Left lung (tissue), 10 donors: ENCODE data around the gene HNRNPF. TPM values are rescaled to one million over a fixed set of nuclear protein-coding genes. Genes with fewer than 3 reads are reported as not detected.

ENCODE experiments used
- ATAC-seq: fragments of 200-7000 bp; cut with Tn5 transposase; one replicate; pipeline ENCODE4 v1.9.1; 2020; ENCODE audit warnings: moderate library complexity
- DNase-seq, 4 donors: peaks; one replicate each; pipeline ENCODE4 v3.0.0-alpha.2; 2013 to 2020
- H3K27ac ChIP-seq, 2 donors: fragments of 200-600 bp; sonication (generic) in 1 of 2; one replicate each; pipeline versions ENCODE4 v1.5.0 to v1.8.0; 2020 to 2021
- H3K27me3 ChIP-seq, 2 donors: fragments of 200-600 bp; sonication (generic) in 1 of 2; one replicate each; pipeline versions ENCODE4 v1.5.0 to v1.8.0; 2020 to 2021
- H3K36me3 ChIP-seq, 2 donors: fragments of 200-600 bp; sonication (generic) in 1 of 2; one replicate each; pipeline versions ENCODE4 v1.5.0 to v1.8.0; 2020 to 2021
- H3K4me1 ChIP-seq, 2 donors: fragments of 200-600 bp; one replicate each; pipeline ENCODE4 v1.8.0; 2021
- H3K4me3 ChIP-seq, 2 donors: fragments of 200-600 bp; sonication (generic) in 1 of 2; one replicate each; pipeline versions ENCODE4 v1.5.0 to v1.8.0; 2020 to 2021; ENCODE audit warnings: mild to moderate bottlenecking in 1 of 2
- H3K9me3 ChIP-seq, 2 donors: fragments of 200-600 bp; sonication (generic) in 1 of 2; one replicate each; pipeline versions ENCODE4 v1.5.0 to v1.8.0; 2020 to 2021
- CTCF ChIP-seq, 2 donors: fragments of 200-600 bp; sonication (generic) in 1 of 2; IDR thresholded peaks; one replicate each; pipeline versions ENCODE4 v1.5.0 to v1.8.0; 2021; ENCODE audit warnings: antibody characterized with exemption in 2 of 2
- intact Hi-C, 2 donors: fragments of 100-400 bp; cut with DNase I; formaldehyde crosslinking; loops; one replicate each; pipeline versions ENCODE4 v1.11.2 to v1.14.2; 2022
- polyA plus RNA-seq, 6 donors: library from polyadenylated mRNA; unstranded; fragments of 120-200 nt; gene quantifications; one replicate each; pipeline ENCODE4 v1.2.1, GENCODE V29; 2013; ENCODE audit not compliant: insufficient read length in 6 of 6
- total RNA-seq, 2 donors: library from RNA; stranded (reverse); fragmentation: NEBNext Ultra II Directional; extraction: Animal tissue kit (Norgen Biotek cat#: 25700); gene quantifications; one replicate each; pipeline ENCODE4 v1.2.1, GENCODE V29; 2021
- donor health status: DM: no; HTN: yes; CAD: no.
- donor health status: DM: no; HTN: no; CAD: no.

The HNRNPF gene
- total and polyA plus RNA-seq, 8 donors: 161 to 230 (median 175) TPM

GRCh38 chr10:43407148-43407575 is 1.8 kb downstream of the HNRNPF start:
- TF ChIP-seq CTCF (IDR thresholded peaks at IDR 0.05): no peak
- Histone ChIP-seq H3K27ac (peak overlapping the region; percentile 97 to 99), H3K4me3 (peak overlapping the region; percentile 75 to 87), H3K9me3 (no peaks in the 10 kb centered on the region), H3K36me3 (peaks cover 0 to 5% of the 10 kb centered on the region in 2 donors), H3K27me3 (no peaks in the 10 kb centered on the region), H3K4me1 (peaks cover 20 to 52% of the 10 kb centered on the region in 2 donors)
- intact Hi-C loops: no loop called here
- ATAC-seq (peak; percentile 20), DNase-seq (peak; percentile 48 to 93 (median 55))

GRCh38 chr10:43404704-43405084 is 4.3 kb downstream of the HNRNPF start:
- Histone ChIP-seq H3K27ac (peak overlapping the region in 1 of 2 donors; percentile 97), H3K27me3 (no peaks in the 10 kb centered on the region), H3K4me1 (peaks cover 31 to 69% of the 10 kb centered on the region in 2 donors), H3K36me3 (peaks cover 0 to 11% of the 10 kb centered on the region in 2 donors), H3K4me3 (peak overlapping the region in 1 of 2 donors; percentile 75), H3K9me3 (no peaks in the 10 kb centered on the region)
- TF ChIP-seq CTCF (IDR thresholded peaks at IDR 0.05): no peak
- intact Hi-C loops: no loop called here
- ATAC-seq (no peak), DNase-seq (no peak)

- H3K4me3 ChIP-seq: peak overlapping the region in 1 of 2 donors; percentile 75
- DNase-seq: no peak
Observed at GRCh38 chr10:43403911-43404703, 4.9 kb downstream of the HNRNPF start.

GRCh38 chr10:43402880-43403452 is 6.0 kb downstream of the HNRNPF start:
- H3K4me1 ChIP-seq: peaks cover 40 to 86% of the 10 kb centered on the region in 2 donors
- ATAC-seq: no peak

More at GRCh38 chr10:43403911-43404703, 4.9 kb downstream of the HNRNPF start:
- no peak for TF ChIP-seq CTCF (IDR thresholded peaks at IDR 0.05)
- no peaks in the 10 kb centered on the region for H3K9me3 ChIP-seq
- peaks cover 0 to 17% of the 10 kb centered on the region in 2 donors for H3K36me3 ChIP-seq
- peak; percentile 1 for ATAC-seq
- intact Hi-C loops: no loop called here
- peaks cover 31 to 75% of the 10 kb centered on the region in 2 donors for H3K4me1 ChIP-seq
- no peaks in the 10 kb centered on the region for H3K27me3 ChIP-seq
- peak overlapping the region in 1 of 2 donors; percentile 97 for H3K27ac ChIP-seq

More at GRCh38 chr10:43402880-43403452, 6.0 kb downstream of the HNRNPF start:
- Histone ChIP-seq H3K4me3 (no peak overlapping the region), H3K27ac (no peak overlapping the region), H3K36me3 (peaks cover 0 to 18% of the 10 kb centered on the region in 2 donors), H3K9me3 (no peaks in the 10 kb centered on the region), H3K27me3 (no peaks in the 10 kb centered on the region)
- TF ChIP-seq CTCF (IDR thresholded peaks at IDR 0.05): no peak
- intact Hi-C loops: no loop called here
- DNase-seq: no peak
